SU-DHL-6 (cell line): ENCODE results near the gene PLD1.
"Not testable (repeated sequence)": the region's sequence is repeated elsewhere in the genome, so short reads cannot be mapped to it uniquely, and the experiment has no call there.

Experiments
- H2AFZ ChIP-seq: fragments of 200-600 bp; sonication (generic); 2 replicates; pipeline ENCODE4 v1.6.1; 2014; ENCODE audit warnings: low read depth, mild to moderate bottlenecking, moderate library complexity, mixed read lengths, antibody characterized with exemption, low read length; ENCODE audit not compliant: severe bottlenecking
- H3F3A ChIP-seq: fragments of 200-600 bp; shearing (Covaris generic); 2 replicates; pipeline ENCODE4 v1.6.0; 2016; ENCODE audit warnings: antibody characterized with exemption, mild to moderate bottlenecking; ENCODE audit not compliant: insufficient read depth
- H3K27ac ChIP-seq: fragments of 200-600 bp; sonication (generic); 2 replicates; pipeline ENCODE4 v1.5.1; 2016; ENCODE audit warnings: low read depth, mild to moderate bottlenecking, low read length, moderate library complexity, mixed read lengths
- H3K27me3 ChIP-seq: fragments of 200-600 bp; sonication (generic), shearing (Covaris generic); 2 replicates; pipeline ENCODE4 v1.6.0; 2014; ENCODE audit warnings: mild to moderate bottlenecking, low read length
- H3K36me3 ChIP-seq: fragments of 200-600 bp; sonication (generic); 2 replicates; pipeline ENCODE4 v1.6.1; 2014; ENCODE audit warnings: mild to moderate bottlenecking, low read length, mixed read lengths
- H3K4me2 ChIP-seq: fragments of 300-600, 200-600 bp; shearing (Covaris generic), sonication (generic); 2 replicates; pipeline ENCODE4 v1.6.0; 2014; ENCODE audit warnings: low read length, low read depth, mild to moderate bottlenecking; ENCODE audit not compliant: poor library complexity, severe bottlenecking
- H3K4me3 ChIP-seq: fragments of 200-600 bp; sonication (generic); 2 replicates; pipeline ENCODE4 v1.5.1; 2014; ENCODE audit warnings: antibody characterized with exemption, low read length, mild to moderate bottlenecking, mixed read lengths; ENCODE audit not compliant: insufficient read depth, poor library complexity, severe bottlenecking
- H3K79me2 ChIP-seq: fragments of 200-600 bp; sonication (generic); 2 replicates; pipeline ENCODE4 v1.6.1; 2014; ENCODE audit warnings: mild to moderate bottlenecking, low read length, moderate library complexity; ENCODE audit not compliant: insufficient read depth
- H3K9ac ChIP-seq: fragments of 200-600 bp; sonication (generic); 2 replicates; pipeline ENCODE4 v1.7.0; 2014; ENCODE audit warnings: mild to moderate bottlenecking, low read length
- H3K9me2 ChIP-seq: fragments of 200-600 bp; sonication (generic); replicated peaks from 2 replicates; pipeline ENCODE4 v1.6.1; 2014; ENCODE audit warnings: low read length; ENCODE audit not compliant: insufficient read depth
- H3K9me3 ChIP-seq: fragments of 200-600 bp; sonication (generic); 2 replicates; pipeline ENCODE4 v1.6.1; 2014; ENCODE audit warnings: low read length, mixed read lengths; ENCODE audit not compliant: insufficient read depth
- H4K20me1 ChIP-seq: fragments of 200-600 bp; sonication (generic); 2 replicates; pipeline ENCODE4 v1.6.1; 2014; ENCODE audit warnings: low read depth, mild to moderate bottlenecking, antibody characterized with exemption, low read length, moderate library complexity, mixed read lengths
- EZH2phosphoT487 ChIP-seq: fragments of 200-600 bp; sonication (generic), shearing (Covaris generic); conservative IDR thresholded peaks from 2 replicates; pipeline ENCODE4 v1.6.1; 2018; ENCODE audit warnings: mild to moderate bottlenecking, antibody characterized with exemption, low read length, moderate library complexity, mixed read lengths
- TF ChIP-seq, protein P1 (sequence below): fragments of 200-600 bp; sonication (generic); IDR thresholded peaks from one replicate; pipeline ENCODE4 v1.5.1; 2017; ENCODE audit warnings: antibody characterized with exemption, mild to moderate bottlenecking, low read length, moderate library complexity; ENCODE audit not compliant: insufficient read depth, poor library complexity, severe bottlenecking

PLD1 gene

DNA sequence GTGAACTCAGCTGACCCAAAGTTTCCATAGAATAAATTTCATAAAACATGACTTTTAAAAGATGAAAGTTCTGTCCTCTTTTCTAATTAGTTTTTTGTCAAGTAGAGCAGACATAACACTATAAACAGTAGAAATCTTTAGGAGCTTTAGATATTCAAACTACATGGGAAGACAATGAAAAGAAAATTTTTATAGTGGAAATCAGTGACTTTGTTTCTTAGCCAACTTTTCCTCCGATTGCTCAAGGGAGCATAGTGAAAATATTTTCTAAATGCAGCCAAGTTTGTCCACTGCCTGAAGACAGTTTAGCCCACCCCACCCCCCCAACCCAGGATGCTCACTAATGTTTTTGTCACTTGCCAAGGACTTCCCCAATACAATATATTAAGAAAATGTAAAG lies 114.9 kb downstream of the PLD1 start:
- Histone ChIP-seq H3K9me2 (no peaks in the 10 kb centered on the region), H3F3A (no peaks in the 10 kb centered on the region), H3K4me3 (no peak overlapping the region), H3K36me3 (no peaks in the 10 kb centered on the region), H2AFZ (no peak overlapping the region), H4K20me1 (no peaks in the 10 kb centered on the region), H3K79me2 (no peaks in the 10 kb centered on the region), H3K27ac (no peak overlapping the region), H3K4me2 (no peak overlapping the region), H3K9me3 (no peaks in the 10 kb centered on the region), H3K9ac (no peak overlapping the region), H3K27me3 (no peaks in the 10 kb centered on the region)
- TF ChIP-seq, protein P1, sequence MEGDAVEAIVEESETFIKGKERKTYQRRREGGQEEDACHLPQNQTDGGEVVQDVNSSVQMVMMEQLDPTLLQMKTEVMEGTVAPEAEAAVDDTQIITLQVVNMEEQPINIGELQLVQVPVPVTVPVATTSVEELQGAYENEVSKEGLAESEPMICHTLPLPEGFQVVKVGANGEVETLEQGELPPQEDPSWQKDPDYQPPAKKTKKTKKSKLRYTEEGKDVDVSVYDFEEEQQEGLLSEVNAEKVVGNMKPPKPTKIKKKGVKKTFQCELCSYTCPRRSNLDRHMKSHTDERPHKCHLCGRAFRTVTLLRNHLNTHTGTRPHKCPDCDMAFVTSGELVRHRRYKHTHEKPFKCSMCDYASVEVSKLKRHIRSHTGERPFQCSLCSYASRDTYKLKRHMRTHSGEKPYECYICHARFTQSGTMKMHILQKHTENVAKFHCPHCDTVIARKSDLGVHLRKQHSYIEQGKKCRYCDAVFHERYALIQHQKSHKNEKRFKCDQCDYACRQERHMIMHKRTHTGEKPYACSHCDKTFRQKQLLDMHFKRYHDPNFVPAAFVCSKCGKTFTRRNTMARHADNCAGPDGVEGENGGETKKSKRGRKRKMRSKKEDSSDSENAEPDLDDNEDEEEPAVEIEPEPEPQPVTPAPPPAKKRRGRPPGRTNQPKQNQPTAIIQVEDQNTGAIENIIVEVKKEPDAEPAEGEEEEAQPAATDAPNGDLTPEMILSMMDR: no peak
- TF ChIP-seq EZH2phosphoT487: no peak

DNA sequence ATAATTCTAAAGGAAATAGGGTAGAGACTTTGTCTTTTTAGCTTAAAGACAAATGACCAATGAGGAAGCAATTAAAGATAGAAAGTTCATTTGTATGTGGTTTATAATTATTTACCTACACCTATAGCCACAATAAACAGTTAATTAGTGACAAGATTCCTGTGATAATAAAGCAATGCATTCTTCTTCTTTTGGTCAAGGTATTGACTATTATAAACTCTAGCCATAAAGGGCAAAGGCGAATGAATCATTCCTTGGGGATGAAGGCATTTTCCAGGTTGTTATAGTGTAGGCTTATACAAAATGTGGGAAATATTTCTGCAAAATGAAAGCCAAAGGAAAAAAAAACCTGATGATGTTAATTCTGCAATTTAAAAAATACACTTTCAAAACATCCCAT lies 115.4 kb downstream of the PLD1 start:
- Histone ChIP-seq H4K20me1 (no peaks in the 10 kb centered on the region), H3K36me3 (no peaks in the 10 kb centered on the region), H3K27ac (no peak overlapping the region), H3K9ac (no peak overlapping the region), H2AFZ (no peak overlapping the region), H3K9me3 (no peaks in the 10 kb centered on the region), H3K27me3 (no peaks in the 10 kb centered on the region), H3K4me3 (no peak overlapping the region), H3F3A (no peaks in the 10 kb centered on the region), H3K9me2 (no peaks in the 10 kb centered on the region), H3K79me2 (no peaks in the 10 kb centered on the region), H3K4me2 (no peak overlapping the region)
- TF ChIP-seq, protein P1: no peak
- no peak for TF ChIP-seq EZH2phosphoT487

DNA sequence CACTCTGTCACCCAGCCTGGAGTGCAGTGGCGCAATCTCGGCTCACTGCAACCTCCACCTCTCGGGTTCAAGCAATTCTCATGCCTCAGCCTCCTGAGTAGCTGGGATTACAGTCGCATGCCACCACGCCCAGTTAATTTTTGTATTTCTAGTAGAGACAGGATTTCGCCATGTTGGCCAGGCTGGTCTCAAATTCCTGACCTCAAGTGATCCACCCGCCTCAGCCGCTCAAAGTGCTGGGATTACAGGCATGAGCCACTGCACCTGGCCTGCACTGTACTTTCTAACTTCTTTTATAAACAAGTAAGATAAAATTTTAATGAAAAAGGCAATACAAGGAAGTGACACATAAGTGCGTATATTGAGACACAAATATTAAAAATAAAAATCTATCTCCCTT lies 117.7 kb downstream of the PLD1 start:
- not testable (repeated sequence) for H2AFZ ChIP-seq, H4K20me1 ChIP-seq, H3K9ac ChIP-seq, H3K36me3 ChIP-seq, H3K4me2 ChIP-seq, H3K9me2 ChIP-seq, H3K9me3 ChIP-seq, H3K4me3 ChIP-seq, H3K27me3 ChIP-seq, H3F3A ChIP-seq, H3K27ac ChIP-seq, H3K79me2 ChIP-seq

DNA sequence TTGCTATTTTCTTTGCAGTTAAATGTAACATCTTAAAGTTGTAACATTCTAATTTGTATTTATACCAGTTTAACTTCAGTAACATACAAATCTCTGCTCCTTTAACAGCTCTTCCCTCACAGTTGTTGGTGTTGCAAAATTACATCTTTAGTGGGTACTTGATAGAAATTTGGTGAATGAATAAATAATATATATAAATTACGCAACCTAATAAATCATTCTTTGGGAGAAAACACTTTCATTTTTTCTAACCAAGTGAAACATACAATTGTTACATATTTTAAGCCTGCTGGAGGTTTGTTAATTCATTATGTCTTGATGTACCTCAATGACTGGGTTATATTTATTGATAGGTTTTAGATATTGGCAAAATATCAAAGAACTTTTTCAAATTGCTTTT lies 118.8 kb downstream of the PLD1 start:
- Histone ChIP-seq H4K20me1 (no peaks in the 10 kb centered on the region), H2AFZ (no peak overlapping the region), H3K4me2 (no peak overlapping the region), H3K79me2 (no peaks in the 10 kb centered on the region), H3K9me3 (no peaks in the 10 kb centered on the region), H3K9ac (no peak overlapping the region), H3K36me3 (no peaks in the 10 kb centered on the region), H3K4me3 (no peak overlapping the region), H3K27me3 (no peaks in the 10 kb centered on the region), H3K27ac (no peak overlapping the region), H3K9me2 (no peaks in the 10 kb centered on the region), H3F3A (no peaks in the 10 kb centered on the region)
- TF ChIP-seq, protein P1: no peak
- TF ChIP-seq EZH2phosphoT487: no peak
